Measurements from ENCODE around the gene SARDH.

DNA sequence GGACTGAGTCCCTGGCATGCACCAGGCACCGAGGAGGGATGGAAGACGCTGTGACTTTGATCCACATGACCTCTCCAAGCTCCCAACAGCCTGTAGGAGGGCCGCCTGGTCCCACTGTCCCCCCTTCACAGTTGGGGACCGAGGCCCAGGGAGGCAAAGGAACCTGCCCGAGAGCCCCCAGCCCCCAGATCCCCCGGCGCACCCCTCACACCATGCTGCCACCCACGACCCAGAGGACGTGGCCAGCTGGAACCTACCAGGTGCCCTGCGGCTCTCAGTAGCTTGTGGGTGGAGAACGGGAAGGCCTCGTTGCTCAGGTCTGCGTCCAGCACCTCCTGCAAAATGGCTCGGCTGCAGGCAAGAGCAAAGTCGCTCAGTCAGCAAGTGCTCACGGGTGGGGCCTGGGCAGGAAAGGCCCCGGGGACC is 53.2 kb downstream of the SARDH start:
- TF ChIP-seq, protein P1, sequence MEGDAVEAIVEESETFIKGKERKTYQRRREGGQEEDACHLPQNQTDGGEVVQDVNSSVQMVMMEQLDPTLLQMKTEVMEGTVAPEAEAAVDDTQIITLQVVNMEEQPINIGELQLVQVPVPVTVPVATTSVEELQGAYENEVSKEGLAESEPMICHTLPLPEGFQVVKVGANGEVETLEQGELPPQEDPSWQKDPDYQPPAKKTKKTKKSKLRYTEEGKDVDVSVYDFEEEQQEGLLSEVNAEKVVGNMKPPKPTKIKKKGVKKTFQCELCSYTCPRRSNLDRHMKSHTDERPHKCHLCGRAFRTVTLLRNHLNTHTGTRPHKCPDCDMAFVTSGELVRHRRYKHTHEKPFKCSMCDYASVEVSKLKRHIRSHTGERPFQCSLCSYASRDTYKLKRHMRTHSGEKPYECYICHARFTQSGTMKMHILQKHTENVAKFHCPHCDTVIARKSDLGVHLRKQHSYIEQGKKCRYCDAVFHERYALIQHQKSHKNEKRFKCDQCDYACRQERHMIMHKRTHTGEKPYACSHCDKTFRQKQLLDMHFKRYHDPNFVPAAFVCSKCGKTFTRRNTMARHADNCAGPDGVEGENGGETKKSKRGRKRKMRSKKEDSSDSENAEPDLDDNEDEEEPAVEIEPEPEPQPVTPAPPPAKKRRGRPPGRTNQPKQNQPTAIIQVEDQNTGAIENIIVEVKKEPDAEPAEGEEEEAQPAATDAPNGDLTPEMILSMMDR (IDR thresholded peaks at IDR 0.05), result no peak
- no peak for TF ChIP-seq POLR2AphosphoS5 (IDR thresholded peaks at IDR 0.05)
